H1 (cell line): Measurements from ENCODE around the gene YBX3. TPM values are rescaled to one million over a fixed set of nuclear protein-coding genes. Genes with fewer than 3 reads are reported as not detected.

Experiments used
- CTCF ChIA-PET: fragments of 300-600 bp; sonication (Branson Sonifier 250); formaldehyde crosslinking; loops from one replicate; lab custom pipeline; 2021; ENCODE audit not compliant: partially characterized antibody; lab: Charles Lee
- POLR2A ChIA-PET: fragments of 300-600 bp; sonication (Branson Sonifier 250); formaldehyde crosslinking; loops from one replicate; lab custom pipeline; 2021; ENCODE audit warnings: inconsistent platforms; ENCODE audit not compliant: partially characterized antibody; lab: Charles Lee
- DNase-seq, 2 experiments: peaks; one replicate each; pipeline versions ENCODE4 v3.0.0 to v3.0.0-alpha.2; 2010 to 2022; ENCODE audit warnings: low spot score in 2 of 2, low read depth in 1 of 2, mixed read lengths in 1 of 2
- FAIRE-seq: peaks from 2 replicates; lab custom pipeline; 2011; peaks lifted over from hg19 to GRCh38; lab: Jason Lieb, UNC
- H2AFZ ChIP-seq: 2 replicates; pipeline ENCODE4 v1.8.1; 2012; ENCODE audit warnings: low read length, inconsistent platforms
- H2AK5ac ChIP-seq: 2 replicates; pipeline ENCODE4 v1.6.1; 2013; ENCODE audit warnings: low read depth, low read length
- H2BK120ac ChIP-seq: replicated peaks from 2 replicates; pipeline ENCODE3; 2013; ENCODE audit warnings: low read depth, low read length, inconsistent platforms
- H2BK12ac ChIP-seq: 2 replicates; pipeline ENCODE4 v1.6.1; 2013; ENCODE audit warnings: low read depth, low read length
- H2BK15ac ChIP-seq: 2 replicates; pipeline ENCODE4 v1.6.1; 2013; ENCODE audit warnings: low read length
- H2BK20ac ChIP-seq: 2 replicates; pipeline ENCODE4 v1.6.1; 2013; ENCODE audit warnings: low read length
- H2BK5ac ChIP-seq: 2 replicates; pipeline ENCODE4 v1.6.1; 2013; ENCODE audit warnings: low read depth, low read length
- H3K14ac ChIP-seq: 2 replicates; pipeline ENCODE4 v1.6.1; 2013; ENCODE audit warnings: inconsistent platforms; ENCODE audit not compliant: insufficient read length
- H3K18ac ChIP-seq: 2 replicates; pipeline ENCODE4 v1.6.1; 2013; ENCODE audit warnings: low read length; ENCODE audit errors: extremely low read depth
- H3K23ac ChIP-seq: 2 replicates; pipeline ENCODE4 v1.6.1; 2013; ENCODE audit warnings: inconsistent platforms; ENCODE audit not compliant: insufficient read length
- H3K23me2 ChIP-seq: 2 replicates; pipeline ENCODE4 v1.6.1; 2013; ENCODE audit warnings: low read depth, low read length
- H3K27ac ChIP-seq: 2 replicates; pipeline ENCODE4 v1.6.1; 2011; ENCODE audit warnings: low read depth, low read length, inconsistent platforms
- H3K27me3 ChIP-seq, 4 experiments: replicated peaks in 1 of 4; 1 replicate in 1 of 4; 2 replicates in 3 of 4; pipeline versions ENCODE4 v1.6.1 to v1.8.1; 2011 to 2013; ENCODE audit warnings: low read length in 3 of 4, mild to moderate bottlenecking in 3 of 4, inconsistent platforms in 2 of 4, mixed read lengths in 2 of 4, moderate library complexity in 1 of 4; ENCODE audit not compliant: control insufficient read depth in 3 of 4, insufficient read depth in 3 of 4; ENCODE audit errors: extremely low read depth in 1 of 4
- H3K36me3 ChIP-seq, 4 experiments: 2 replicates each; pipeline versions ENCODE4 v1.6.1 to v1.8.1; 2011 to 2013; ENCODE audit warnings: mild to moderate bottlenecking in 4 of 4, low read length in 3 of 4, moderate library complexity in 2 of 4, control low read depth in 1 of 4, inconsistent platforms in 1 of 4; ENCODE audit not compliant: insufficient read depth in 4 of 4, control insufficient read depth in 2 of 4
- H3K4ac ChIP-seq: replicated peaks from 2 replicates; pipeline ENCODE3; 2013; ENCODE audit warnings: low read length, low read depth, mixed read lengths, inconsistent platforms; ENCODE audit not compliant: insufficient read length
- H3K4me1 ChIP-seq, 4 experiments: replicated peaks in 1 of 4; 1 replicate in 1 of 4; 2 replicates in 3 of 4; pipeline versions ENCODE4 v1.6.1 to v1.8.1; 2011 to 2013; ENCODE audit warnings: low read length in 3 of 4, inconsistent platforms in 2 of 4, mixed read lengths in 1 of 4; ENCODE audit not compliant: insufficient read depth in 4 of 4, control insufficient read depth in 3 of 4
- H3K4me2 ChIP-seq, 2 experiments: 2 replicates each; pipeline versions ENCODE4 v1.6.1 to v1.8.1; 2011 to 2013; ENCODE audit warnings: low read depth in 2 of 2, low read length in 2 of 2, control low read depth in 1 of 2, inconsistent platforms in 1 of 2, mild to moderate bottlenecking in 1 of 2; ENCODE audit not compliant: insufficient read depth in 1 of 2
- H3K4me3 ChIP-seq, 4 experiments: fragments of 200-600, 300-600 bp in 1 of 4; sonication (generic), shearing (Covaris generic), sonication (Bioruptor Twin) in 1 of 4; 2 replicates each; pipeline versions ENCODE4 v1.5.1 to v1.8.1; 2011 to 2016; ENCODE audit warnings: low read length in 4 of 4, low read depth in 3 of 4, control low read depth in 2 of 4, inconsistent platforms in 2 of 4, mild to moderate bottlenecking in 2 of 4, mixed read lengths in 1 of 4, moderate library complexity in 1 of 4; ENCODE audit not compliant: insufficient read depth in 2 of 4; ENCODE audit errors: extremely low read depth in 1 of 4
- H3K56ac ChIP-seq: replicated peaks from 2 replicates; pipeline ENCODE3; 2013; ENCODE audit warnings: low read depth, mild to moderate bottlenecking, mixed read lengths, low read length, inconsistent platforms; ENCODE audit not compliant: insufficient read length
- H3K79me1 ChIP-seq: 2 replicates; pipeline ENCODE4 v1.6.1; 2013; ENCODE audit warnings: low read depth, low read length, control low read depth
- H3K79me2 ChIP-seq, 2 experiments: 2 replicates each; pipeline versions ENCODE4 v1.6.1 to v1.8.1; 2012 to 2013; ENCODE audit warnings: low read length in 2 of 2, mild to moderate bottlenecking in 2 of 2, inconsistent platforms in 1 of 2; ENCODE audit not compliant: insufficient read depth in 2 of 2, control insufficient read depth in 1 of 2
- H3K9ac ChIP-seq, 4 experiments: replicated peaks in 1 of 4; 1 replicate in 1 of 4; 2 replicates in 3 of 4; pipeline versions ENCODE4 v1.6.1 to v1.8.1; 2011 to 2013; ENCODE audit warnings: low read depth in 3 of 4, low read length in 3 of 4, control low read depth in 2 of 4, mild to moderate bottlenecking in 2 of 4, moderate library complexity in 2 of 4, inconsistent platforms in 1 of 4; ENCODE audit errors: extremely low read depth in 1 of 4
- H3K9me3 ChIP-seq, 2 experiments: 2 replicates each; pipeline versions ENCODE4 v1.6.1 to v1.8.1; 2012 to 2013; ENCODE audit warnings: mild to moderate bottlenecking in 2 of 2, moderate library complexity in 2 of 2, control low read depth in 1 of 2, inconsistent platforms in 1 of 2, low read depth in 1 of 2, low read length in 1 of 2, mixed read lengths in 1 of 2; ENCODE audit not compliant: insufficient read depth in 2 of 2
- H4K20me1 ChIP-seq, 2 experiments: replicated peaks in 1 of 2; 2 replicates each; pipeline versions ENCODE3 to v1.8.1; 2011 to 2013; ENCODE audit warnings: inconsistent platforms in 2 of 2, low read length in 2 of 2, mild to moderate bottlenecking in 1 of 2; ENCODE audit not compliant: insufficient read depth in 2 of 2, control insufficient read depth in 1 of 2
- H4K5ac ChIP-seq: 2 replicates; pipeline ENCODE4 v1.6.1; 2013; ENCODE audit warnings: low read length, low read depth, mixed read lengths, inconsistent platforms; ENCODE audit not compliant: insufficient read length
- H4K8ac ChIP-seq: 2 replicates; pipeline ENCODE4 v1.8.0; 2013; ENCODE audit warnings: mild to moderate bottlenecking, moderate library complexity, low read length, inconsistent platforms; ENCODE audit not compliant: insufficient read depth; ENCODE audit errors: extremely low read depth
- H4K91ac ChIP-seq: replicated peaks from 2 replicates; pipeline ENCODE3; 2013; ENCODE audit warnings: low read length, mixed read lengths, inconsistent platforms; ENCODE audit not compliant: insufficient read length
- CBX5 ChIP-seq: fragments of 300-800, 300-1000 bp; sonication (generic); IDR thresholded peaks from 2 replicates; pipeline ENCODE4 v1.7.1; 2016; ENCODE audit warnings: antibody characterized with exemption, low read length, low read depth
- CHD1 ChIP-seq: IDR thresholded peaks from 2 replicates; pipeline ENCODE4 v1.6.1; 2012; ENCODE audit warnings: low read depth, low read length, improper control_type of control experiment
- KDM1A ChIP-seq: fragments of 200-600, 300-600 bp; sonication (generic); IDR thresholded peaks from 2 replicates; pipeline ENCODE4 v1.7.1; 2016; ENCODE audit warnings: mild to moderate bottlenecking, low read length, borderline replicate concordance
- SIN3A ChIP-seq, 2 experiments: IDR thresholded peaks in 1 of 2; conservative IDR thresholded peaks in 1 of 2; 2 replicates each; pipeline ENCODE4 v1.6.1; 2011 to 2012; ENCODE audit warnings: low read length in 2 of 2, improper control_type of control experiment in 1 of 2, low read depth in 1 of 2, mild to moderate bottlenecking in 1 of 2
- SP2 ChIP-seq: IDR thresholded peaks from 2 replicates; pipeline ENCODE4 v1.6.1; 2012; ENCODE audit warnings: mild to moderate bottlenecking, low read length, inconsistent platforms
- YY1 ChIP-seq: IDR thresholded peaks from 2 replicates; pipeline ENCODE4 v1.6.1; 2011; ENCODE audit warnings: low read depth, mild to moderate bottlenecking, low read length
- WGBS, 2 experiments: shearing (Covaris generic) in 1 of 2; methylation state at CpG; one replicate each; pipeline versions ENCODE4 v1.1.6 to v1.1.7; 2013 to 2015; ENCODE audit warnings: low lambda C conversion rate in 2 of 2, mixed read lengths in 2 of 2, inconsistent platforms in 1 of 2, low coverage in 1 of 2, missing lambda C conversion rate in 1 of 2; ENCODE audit not compliant: insufficient replicate concordance in 2 of 2, insufficient coverage in 1 of 2, insufficient read length in 1 of 2; ENCODE audit errors: extremely low coverage in 1 of 2, missing lambda C conversion rate in 1 of 2; 5-methylcytosine and 5-hydroxymethylcytosine counted together
- polyA plus RNA-seq, 7 experiments: library from polyadenylated mRNA; depleted of rRNA in 3 of 7; stranded (reverse) in 5 of 7; unstranded in 2 of 7; fragments of >200 nt in 5 of 7; fragments of 200-250 nt in 2 of 7; gene quantifications; 1 replicate in 5 of 7; 2 replicates in 1 of 7; 4 replicates in 1 of 7; pipeline versions ENCODE4 v1.2.1 to v1.2.3, GENCODE V29; 2011 to 2013; ENCODE audit warnings: missing spikeins in 2 of 7, mixed read lengths in 2 of 7
- total RNA-seq: library from RNA; stranded (reverse); fragmentation: NEBNext Ultra II Directional; extraction: Animal tissue kit (Norgen Biotek cat#: 25700); gene quantifications from 2 replicates; pipeline ENCODE4 v1.2.1, GENCODE V29; 2021
- TF ChIP-seq, protein P1 (sequence below): IDR thresholded peaks from 2 replicates; pipeline ENCODE4 v1.6.1; 2011; ENCODE audit warnings: low read length, improper control_type of control experiment

The YBX3 gene
- total and polyA plus RNA-seq, 2 of the 8 experiments (the other 6 are each of a cell fraction or from before 2014, with no cell fraction given): 83.1 to 480 TPM

DNA sequence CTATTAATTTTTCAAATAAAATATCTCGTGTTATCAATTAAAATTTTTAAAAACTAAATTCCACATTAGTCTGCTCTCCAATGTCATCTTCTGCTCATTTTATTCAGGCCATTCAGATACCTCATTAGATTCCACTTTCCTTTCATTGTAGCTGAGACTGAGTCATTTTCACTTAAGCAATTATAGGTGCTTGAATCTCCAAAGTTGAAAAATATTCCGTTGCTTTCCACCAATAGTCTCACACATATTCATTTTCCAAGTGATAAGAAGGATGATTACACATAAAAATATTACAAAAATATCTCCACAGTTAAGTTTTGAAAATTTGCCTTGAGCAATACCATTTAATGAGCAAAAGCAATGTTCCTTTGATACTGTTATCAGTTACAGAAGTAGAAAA lies 36.5 kb upstream of the YBX3 start:
- Histone ChIP-seq H2BK12ac (no peak overlapping the region), H2BK15ac (no peak overlapping the region), H3K4me1 (no peaks in the 10 kb centered on the region), H3K9me3 (peaks cover 14 to 16% of the 10 kb centered on the region in 2 experiments), H3K23ac (no peak overlapping the region), H3K79me1 (no peaks in the 10 kb centered on the region), H4K8ac (no peak overlapping the region), H2BK120ac (no peak overlapping the region), H3K14ac (no peak overlapping the region), H3K4ac (no peak overlapping the region), H3K18ac (no peak overlapping the region), H3K36me3 (no peaks in the 10 kb centered on the region), H3K56ac (no peak overlapping the region), H2AFZ (no peak overlapping the region), H4K20me1 (no peaks in the 10 kb centered on the region), H3K9ac (no peak overlapping the region), H3K79me2 (no peaks in the 10 kb centered on the region), H4K5ac (no peak overlapping the region), H2BK5ac (no peak overlapping the region), H2AK5ac (no peak overlapping the region), H3K27me3 (no peaks in the 10 kb centered on the region), H3K4me3 (no peak overlapping the region), H3K27ac (no peak overlapping the region), H3K23me2 (no peaks in the 10 kb centered on the region), H3K4me2 (no peak overlapping the region), H2BK20ac (no peak overlapping the region), H4K91ac (no peak overlapping the region)
- DNase-seq: no peak
- CTCF ChIA-PET: interaction anchor here (0.6 kb wide), 1 partner anchor 157 kb away, joined by 3 read pairs; no protein-coding TSS in a partner anchor
- WGBS, 2 experiments: 91 to 100% methylated on average over 1 to 2 of the region's 2 CpGs
- FAIRE-seq: no peak
- TF ChIP-seq YY1 (no peak), SP2 (no peak), CHD1 (no peak), SIN3A (conservative IDR thresholded peaks at IDR 0.05 in 1 of 2, IDR thresholded peaks at IDR 0.05 in 1 of 2; ENCODE audit: low read depth in 1 of 2, low read length in 2 of 2) (no peak), KDM1A (no peak), CBX5 (no peak)
- TF ChIP-seq, protein P1, sequence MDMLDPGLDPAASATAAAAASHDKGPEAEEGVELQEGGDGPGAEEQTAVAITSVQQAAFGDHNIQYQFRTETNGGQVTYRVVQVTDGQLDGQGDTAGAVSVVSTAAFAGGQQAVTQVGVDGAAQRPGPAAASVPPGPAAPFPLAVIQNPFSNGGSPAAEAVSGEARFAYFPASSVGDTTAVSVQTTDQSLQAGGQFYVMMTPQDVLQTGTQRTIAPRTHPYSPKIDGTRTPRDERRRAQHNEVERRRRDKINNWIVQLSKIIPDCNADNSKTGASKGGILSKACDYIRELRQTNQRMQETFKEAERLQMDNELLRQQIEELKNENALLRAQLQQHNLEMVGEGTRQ: no peak
- POLR2A ChIA-PET: no interaction called here
